A549 treated with ZK216348 at 1 μM for 4 hours (cell line): ENCODE results near the gene CPPED1. TPM values are rescaled to one million over a fixed set of nuclear protein-coding genes. Genes with fewer than 3 reads are reported as not detected.

ENCODE experiments used
- total RNA-seq: library from RNA; stranded (reverse); fragments of 200-300 nt; extraction: Qiagen RNA extraction; gene quantifications from 5 replicates; pipeline ENCODE4 v1.2.3, GENCODE V29; 2022; ENCODE audit warnings: low read depth

Gene CPPED1, protein sequence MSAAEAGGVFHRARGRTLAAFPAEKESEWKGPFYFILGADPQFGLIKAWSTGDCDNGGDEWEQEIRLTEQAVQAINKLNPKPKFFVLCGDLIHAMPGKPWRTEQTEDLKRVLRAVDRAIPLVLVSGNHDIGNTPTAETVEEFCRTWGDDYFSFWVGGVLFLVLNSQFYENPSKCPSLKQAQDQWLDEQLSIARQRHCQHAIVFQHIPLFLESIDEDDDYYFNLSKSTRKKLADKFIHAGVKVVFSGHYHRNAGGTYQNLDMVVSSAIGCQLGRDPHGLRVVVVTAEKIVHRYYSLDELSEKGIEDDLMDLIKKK
- 19.6 to 25.1 TPM (median 24.0 TPM) in 5 replicates for total RNA-seq

DNA sequence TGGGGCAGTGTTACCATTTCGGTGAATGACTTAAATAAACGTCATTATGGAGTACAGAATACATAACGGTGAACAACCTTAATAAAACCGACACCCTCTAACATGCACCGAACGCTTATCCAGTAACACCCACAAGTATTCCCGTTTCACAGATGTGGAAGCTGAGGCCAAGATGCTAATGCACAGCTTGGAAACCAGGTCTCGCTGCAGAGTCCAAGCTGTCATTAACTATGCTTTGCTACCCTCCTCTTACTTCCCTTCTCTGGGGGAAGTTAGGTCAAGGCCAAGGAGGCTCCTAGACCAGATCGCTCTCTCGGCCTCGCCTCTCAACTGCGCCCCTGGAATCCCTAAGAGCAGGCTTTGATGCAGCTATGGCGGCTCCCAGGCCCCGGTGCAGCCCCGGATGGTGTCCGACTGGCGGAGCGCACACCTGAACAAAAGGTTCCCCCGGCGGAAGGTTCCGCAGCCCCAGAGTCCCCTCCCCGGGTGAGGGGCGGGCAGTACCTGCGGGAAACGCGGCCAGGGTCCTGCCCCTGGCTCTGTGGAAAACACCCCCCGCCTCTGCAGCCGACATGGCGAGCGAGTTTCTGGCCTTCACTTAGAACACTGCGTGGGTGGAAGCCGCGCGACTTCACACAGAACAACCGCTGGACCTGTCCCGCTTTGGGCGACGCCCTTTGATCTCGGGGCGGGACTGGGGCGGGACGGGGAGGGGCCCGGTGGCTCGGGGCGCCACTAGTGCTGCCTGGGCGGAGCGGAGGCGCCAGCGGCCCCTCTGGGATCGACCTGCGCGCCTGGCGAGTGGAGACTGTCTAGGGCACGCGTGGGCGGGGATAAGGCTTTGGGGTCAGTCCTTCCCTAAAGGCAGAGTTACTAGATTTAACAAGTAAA, at the start of gene CPPED1:
Gene CPPED1 (minus strand): TSS at position 685 of the 891 bp plus-strand sequence. CDS start 111 bp downstream, at position 574.

Other genes with a start within 250 kb of the CPPED1 start
- gene SHISA9, start 97.7 kb upstream of the CPPED1 start, total RNA-seq, result 0.02 to 0.26 TPM (median 0.05 TPM) in 3 of 5 replicates, not detected in the others